Left kidney (tissue), 2 donors: Measurements from ENCODE around the gene ITGB7. TPM values are rescaled to one million over a fixed set of nuclear protein-coding genes. Genes with fewer than 3 reads are reported as not detected.

Experiments
- DNase-seq: peaks from one replicate; pipeline ENCODE4 v3.0.0-alpha.2; 2013
- polyA plus RNA-seq: library from polyadenylated mRNA; unstranded; fragments of 120-200 nt; gene quantifications from one replicate; pipeline ENCODE4 v1.2.1, GENCODE V29; 2013; ENCODE audit not compliant: insufficient read length

Gene ITGB7
- polyA plus RNA-seq, 1 donor: 1.8 TPM

- DNase-seq: no peak
Measured at GRCh38 chr12:53231921-53232645, 25.0 kb upstream of the ITGB7 start, which contains the start of gene RARG. Gene RARG (minus strand): TSS chr12:53232209. CDS start chr12:53227545, 4,664 bp downstream.

GRCh38 chr12:53231671-53231920, 24.5 kb upstream of the ITGB7 start:
- no peak for DNase-seq

GRCh38 chr12:53230108-53230845, 23.2 kb upstream of the ITGB7 start:
- DNase-seq: no peak

- no peak for DNase-seq
Measured at GRCh38 chr12:53229454-53229853, 22.4 kb upstream of the ITGB7 start.

GRCh38 chr12:53227836-53228235, 20.8 kb upstream of the ITGB7 start:
- no peak for DNase-seq

- DNase-seq: no peak
Measured at GRCh38 chr12:53227341-53227740, 20.3 kb upstream of the ITGB7 start.

GRCh38 chr12:53226815-53227214, 19.8 kb upstream of the ITGB7 start:
- DNase-seq: no peak

- DNase-seq: no peak
Measured at GRCh38 chr12:53225635-53226424, 18.8 kb upstream of the ITGB7 start.

- no peak for DNase-seq
Measured at GRCh38 chr12:53224897-53225634, 18.0 kb upstream of the ITGB7 start.

GRCh38 chr12:53224061-53224896, 17.2 kb upstream of the ITGB7 start:
- no peak for DNase-seq

- no peak for DNase-seq
Measured at GRCh38 chr12:53223389-53224060, 16.5 kb upstream of the ITGB7 start.

- no peak for DNase-seq
Measured at GRCh38 chr12:53222806-53223261, 15.8 kb upstream of the ITGB7 start.

GRCh38 chr12:53222170-53222721, 15.2 kb upstream of the ITGB7 start:
- no peak for DNase-seq

GRCh38 chr12:53221203-53222080, 14.4 kb upstream of the ITGB7 start:
- DNase-seq: no peak

- DNase-seq: peak; percentile 89
Measured at GRCh38 chr12:53220694-53221202, 13.7 kb upstream of the ITGB7 start.

GRCh38 chr12:53219956-53220693, 13.1 kb upstream of the ITGB7 start:
- DNase-seq: no peak

- no peak for DNase-seq
Measured at GRCh38 chr12:53219292-53219955, 12.4 kb upstream of the ITGB7 start.
